ENCODE measurements around the gene RELN. TPM values are rescaled to one million over a fixed set of nuclear protein-coding genes. Genes with fewer than 3 reads are reported as not detected.

The RELN gene
- total RNA-seq, 1 experiment from 2014 or later: 0.48 TPM

- Histone ChIP-seq H4K20me1 (ENCODE audit: insufficient read depth) (no peaks in the 10 kb centered on the region), H2AFZ (no peak overlapping the region), H3K79me2 (ENCODE audit: low read depth) (no peaks in the 10 kb centered on the region), H3K4me2 (no peak overlapping the region), H3K27me3 (ENCODE audit: insufficient read depth, low read depth) (no peaks in the 10 kb centered on the region), H3K4me1 (replicated peaks; ENCODE audit: insufficient read depth) (no peaks in the 10 kb centered on the region), H3K9me2 (ENCODE audit: insufficient read depth) (no peaks in the 10 kb centered on the region), H3K27ac (no peak overlapping the region), H3K9me3 (ENCODE audit: insufficient read depth, low read depth) (no peaks in the 10 kb centered on the region), H3K36me3 (ENCODE audit: low read depth) (no peaks in the 10 kb centered on the region), H3K4me3 (no peak overlapping the region), H3F3A (ENCODE audit: insufficient read depth, low read depth) (no peaks in the 10 kb centered on the region)
- no peak for TF ChIP-seq EZH2 (IDR thresholded peaks at IDR 0.05; ENCODE audit: low read depth)
- TF ChIP-seq, protein P1, sequence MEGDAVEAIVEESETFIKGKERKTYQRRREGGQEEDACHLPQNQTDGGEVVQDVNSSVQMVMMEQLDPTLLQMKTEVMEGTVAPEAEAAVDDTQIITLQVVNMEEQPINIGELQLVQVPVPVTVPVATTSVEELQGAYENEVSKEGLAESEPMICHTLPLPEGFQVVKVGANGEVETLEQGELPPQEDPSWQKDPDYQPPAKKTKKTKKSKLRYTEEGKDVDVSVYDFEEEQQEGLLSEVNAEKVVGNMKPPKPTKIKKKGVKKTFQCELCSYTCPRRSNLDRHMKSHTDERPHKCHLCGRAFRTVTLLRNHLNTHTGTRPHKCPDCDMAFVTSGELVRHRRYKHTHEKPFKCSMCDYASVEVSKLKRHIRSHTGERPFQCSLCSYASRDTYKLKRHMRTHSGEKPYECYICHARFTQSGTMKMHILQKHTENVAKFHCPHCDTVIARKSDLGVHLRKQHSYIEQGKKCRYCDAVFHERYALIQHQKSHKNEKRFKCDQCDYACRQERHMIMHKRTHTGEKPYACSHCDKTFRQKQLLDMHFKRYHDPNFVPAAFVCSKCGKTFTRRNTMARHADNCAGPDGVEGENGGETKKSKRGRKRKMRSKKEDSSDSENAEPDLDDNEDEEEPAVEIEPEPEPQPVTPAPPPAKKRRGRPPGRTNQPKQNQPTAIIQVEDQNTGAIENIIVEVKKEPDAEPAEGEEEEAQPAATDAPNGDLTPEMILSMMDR (conservative IDR thresholded peaks at IDR 0.05): no peak
- DNase-seq: no peak
- ChIA-PET CTCF (no interaction called here), POLR2A (ENCODE audit: unreplicated experiment) (no interaction called here)
- BruUV-seq (replicated peaks): no TSS peak
- intact Hi-C loops (cut with micrococcal nuclease; ENCODE audit: unreplicated experiment): no loop called here
Measured at GRCh38 chr7:103879928-103880600, 109.4 kb downstream of the RELN start.

DNA sequence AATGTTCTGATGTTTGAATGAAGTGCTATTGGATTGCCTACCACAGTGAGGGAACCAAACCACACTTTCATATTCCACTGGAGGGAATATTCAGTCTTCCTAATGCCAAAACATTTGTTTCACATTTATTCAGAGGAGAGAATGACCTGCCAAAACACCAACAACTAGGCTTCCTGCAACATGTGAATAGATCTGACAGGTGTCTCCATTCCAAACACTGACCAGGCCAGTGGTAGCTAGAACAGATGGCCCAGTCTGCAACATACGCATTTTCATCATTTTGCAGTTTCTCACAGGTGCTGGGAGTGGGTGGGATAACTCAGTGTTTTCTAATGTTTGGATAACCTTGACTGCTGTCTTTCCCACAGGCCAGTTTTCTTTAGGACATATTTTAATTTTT, 110.0 kb downstream of the RELN start:
- H3K27ac ChIP-seq: no peak overlapping the region
- CTCF ChIA-PET: no interaction called here
- no TSS peak for BruUV-seq (replicated peaks)
- no peaks in the 10 kb centered on the region for H3K27me3 ChIP-seq (ENCODE audit: insufficient read depth, low read depth)
- H3F3A ChIP-seq (ENCODE audit: insufficient read depth, low read depth): no peaks in the 10 kb centered on the region
- POLR2A ChIA-PET (ENCODE audit: unreplicated experiment): no interaction called here
- no peak overlapping the region for H3K4me3 ChIP-seq
- TF ChIP-seq, protein P1 (conservative IDR thresholded peaks at IDR 0.05): no peak
- TF ChIP-seq EZH2 (IDR thresholded peaks at IDR 0.05; ENCODE audit: low read depth): no peak
- H3K4me1 ChIP-seq (replicated peaks; ENCODE audit: insufficient read depth): no peaks in the 10 kb centered on the region
- no peaks in the 10 kb centered on the region for H3K36me3 ChIP-seq (ENCODE audit: low read depth)
- intact Hi-C loops (cut with micrococcal nuclease; ENCODE audit: unreplicated experiment): no loop called here
- no peaks in the 10 kb centered on the region for H3K79me2 ChIP-seq (ENCODE audit: low read depth)
- DNase-seq: no peak
- no peaks in the 10 kb centered on the region for H3K9me2 ChIP-seq (ENCODE audit: insufficient read depth)
- no peak overlapping the region for H2AFZ ChIP-seq
- no peaks in the 10 kb centered on the region for H3K9me3 ChIP-seq (ENCODE audit: insufficient read depth, low read depth)
- H3K4me2 ChIP-seq: no peak overlapping the region
- H4K20me1 ChIP-seq (ENCODE audit: insufficient read depth): no peaks in the 10 kb centered on the region

- no TSS peak for BruUV-seq (replicated peaks)
- intact Hi-C loops (cut with micrococcal nuclease; ENCODE audit: unreplicated experiment): no loop called here
- DNase-seq: no peak
- Histone ChIP-seq H3K4me1 (replicated peaks; ENCODE audit: insufficient read depth) (no peaks in the 10 kb centered on the region), H3K27ac (no peak overlapping the region), H2AFZ (no peak overlapping the region), H3K36me3 (ENCODE audit: low read depth) (no peaks in the 10 kb centered on the region), H3K4me3 (no peak overlapping the region), H3K4me2 (no peak overlapping the region), H3K9me3 (ENCODE audit: insufficient read depth, low read depth) (no peaks in the 10 kb centered on the region), H3K9me2 (ENCODE audit: insufficient read depth) (no peaks in the 10 kb centered on the region), H3F3A (ENCODE audit: insufficient read depth, low read depth) (no peaks in the 10 kb centered on the region), H4K20me1 (ENCODE audit: insufficient read depth) (no peaks in the 10 kb centered on the region), H3K79me2 (ENCODE audit: low read depth) (no peaks in the 10 kb centered on the region), H3K27me3 (ENCODE audit: insufficient read depth, low read depth) (no peaks in the 10 kb centered on the region)
- POLR2A ChIA-PET (ENCODE audit: unreplicated experiment): no interaction called here
- CTCF ChIA-PET: no interaction called here
- TF ChIP-seq EZH2 (IDR thresholded peaks at IDR 0.05; ENCODE audit: low read depth): no peak
- TF ChIP-seq, protein P1 (conservative IDR thresholded peaks at IDR 0.05): no peak
Measured at GRCh38 chr7:103877565-103877964, 111.9 kb downstream of the RELN start.
